ENCODE data around the gene NARF. TPM values are rescaled to one million over a fixed set of nuclear protein-coding genes. Genes with fewer than 3 reads are reported as not detected.
"Not testable (repeated sequence)": the region's sequence is repeated elsewhere in the genome, so short reads cannot be mapped to it uniquely, and the experiment has no call there.

NARF gene
- total RNA-seq, 3 donors from 2014 or later, result 31.9 to 59.5 (median 44.9) TPM

GRCh38 chr17:82449883-82450356 is 8.6 kb upstream of the NARF start:
- peak overlapping the region; percentile 79 to 97 (median 82) for H3K4me3 ChIP-seq
- H3K36me3 ChIP-seq, result no peaks in the 10 kb centered on the region
- H3K27ac ChIP-seq, result peak overlapping the region; percentile 87 to 91
- H3K9me3 ChIP-seq, result no peaks in the 10 kb centered on the region
- H3K4me1 ChIP-seq, result peaks cover 16 to 20% of the 10 kb centered on the region in 2 donors
- DNase-seq (ENCODE audit: low spot score in 2 of 2), result no peak
- TF ChIP-seq CTCF (IDR thresholded peaks at IDR 0.05), result no peak
- TF ChIP-seq POLR2A (IDR thresholded peaks at IDR 0.05), result no peak
- TF ChIP-seq POLR2AphosphoS5 (IDR thresholded peaks at IDR 0.05), result no peak
- no peaks in the 10 kb centered on the region for H3K27me3 ChIP-seq
- intact Hi-C loops (cut with DNase I; ENCODE audit: low total_unique reads), result no loop called here

- no peaks in the 10 kb centered on the region for H3K27me3 ChIP-seq
- H3K36me3 ChIP-seq, result no peaks in the 10 kb centered on the region
- peak within 1 kb of the TSS; percentile 87 to 91 for H3K27ac ChIP-seq
- TF ChIP-seq POLR2AphosphoS5 (IDR thresholded peaks at IDR 0.05), result peak; percentile 84 to 94 (median 93)
- TF ChIP-seq CTCF (IDR thresholded peaks at IDR 0.05), result peak in 1 of 3 donors; percentile 6
- peak; percentile 79 for TF ChIP-seq POLR2A (IDR thresholded peaks at IDR 0.05)
- H3K9me3 ChIP-seq, result no peaks in the 10 kb centered on the region
- peak within 1 kb of the TSS; percentile 79 to 97 (median 82) for H3K4me3 ChIP-seq
- peaks cover 14 to 16% of the 10 kb centered on the region in 2 donors for H3K4me1 ChIP-seq
- DNase-seq (ENCODE audit: low spot score in 2 of 2), result peak; percentile 87 to 92
- intact Hi-C loops (cut with DNase I; ENCODE audit: low total_unique reads), result no loop called here
These were observed 8.0 kb upstream of the NARF start, which contains the start of gene CYBC1 for GRCh38 chr17:82450357-82451106. Gene CYBC1 (minus strand): TSS chr17:82450752. CDS start chr17:82449254, 1,498 bp downstream.

- peaks cover 7 to 10% of the 10 kb centered on the region in 2 donors for H3K4me1 ChIP-seq
- no peaks in the 10 kb centered on the region for H3K9me3 ChIP-seq
- H3K27me3 ChIP-seq, result no peaks in the 10 kb centered on the region
- intact Hi-C loops (cut with DNase I; ENCODE audit: low total_unique reads), result no loop called here
- no peak overlapping the region for H3K4me3 ChIP-seq
- no peaks in the 10 kb centered on the region for H3K36me3 ChIP-seq
- no peak for TF ChIP-seq CTCF (IDR thresholded peaks at IDR 0.05)
- no peak for TF ChIP-seq POLR2AphosphoS5 (IDR thresholded peaks at IDR 0.05)
- no peak for TF ChIP-seq POLR2A (IDR thresholded peaks at IDR 0.05)
- no peak for DNase-seq (ENCODE audit: low spot score in 2 of 2)
- H3K27ac ChIP-seq, result peak overlapping the region in 1 of 2 donors; percentile 91
These were observed 6.4 kb upstream of the NARF start for GRCh38 chr17:82452162-82452561.

- peaks cover 7 to 10% of the 10 kb centered on the region in 2 donors for H3K4me1 ChIP-seq
- H3K27ac ChIP-seq; DNase-seq (ENCODE audit: low spot score in 2 of 2); H3K4me3 ChIP-seq; H3K27me3 ChIP-seq; intact Hi-C loops (cut with DNase I; ENCODE audit: low total_unique reads); H3K36me3 ChIP-seq; H3K9me3 ChIP-seq: not testable (repeated sequence)
These were observed 5.4 kb upstream of the NARF start for GRCh38 chr17:82453151-82453550.

GRCh38 chr17:82453706-82454105 is 4.8 kb upstream of the NARF start:
- DNase-seq (ENCODE audit: low spot score in 2 of 2); H3K9me3 ChIP-seq; H3K36me3 ChIP-seq; H3K27me3 ChIP-seq; H3K4me3 ChIP-seq; intact Hi-C loops (cut with DNase I; ENCODE audit: low total_unique reads); H3K27ac ChIP-seq: not testable (repeated sequence)
- H3K4me1 ChIP-seq, result peaks cover 7 to 10% of the 10 kb centered on the region in 2 donors

All from breast epithelium (tissue), 4 donors.